ENCODE measurements around the gene SP6. TPM values are rescaled to one million over a fixed set of nuclear protein-coding genes. Genes with fewer than 3 reads are reported as not detected.
A peak's percentile ranks its signal among the peaks of the same experiment; 100 is the strongest.

The SP6 gene
- total RNA-seq, 4 donors from 2014 or later = 0.30 to 1.3 (median 0.71) TPM

DNA sequence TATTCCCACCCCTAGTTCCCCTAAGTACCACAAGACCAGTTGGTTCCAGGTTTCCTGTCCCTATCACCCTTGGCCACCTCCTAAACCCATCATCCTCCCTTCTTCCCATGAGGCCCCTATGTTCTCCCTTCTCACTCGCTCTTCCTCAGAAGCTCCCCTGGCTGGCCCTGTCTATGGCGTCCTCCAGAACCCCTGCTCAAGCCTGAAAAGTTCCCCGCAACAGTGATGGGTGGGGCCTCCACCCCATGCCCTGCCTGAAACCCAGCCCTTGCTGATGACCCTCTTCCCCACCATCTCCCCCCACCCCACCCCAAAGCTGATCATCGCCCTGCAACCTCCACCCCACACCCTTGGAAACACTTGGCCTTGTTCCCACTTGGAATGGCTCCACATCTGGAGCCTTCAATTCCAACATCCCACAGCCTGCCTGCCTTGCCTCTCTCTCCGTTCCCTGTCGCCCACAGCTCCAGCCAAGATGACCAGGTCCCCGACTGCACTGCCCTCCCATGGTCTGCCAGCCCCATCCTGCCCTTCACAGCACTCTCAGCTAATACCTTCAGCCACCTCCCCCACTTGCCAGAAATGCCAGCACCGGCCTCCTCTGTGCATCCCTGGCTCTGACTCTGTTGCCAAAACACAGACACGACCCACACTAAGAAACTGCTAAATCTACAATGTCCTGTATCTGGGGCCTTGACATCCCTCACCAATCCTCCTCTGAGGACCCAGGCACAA is 39.9 kb downstream of the SP6 start:
- Histone ChIP-seq H3K4me3 (no peak overlapping the region), H3K4me1 (peaks cover 0 to 18% (median 3%) of the 10 kb centered on the region in 4 donors), H3K27ac (peak overlapping the region in 2 of 4 donors; percentile 25 to 57), H3K36me3 (peaks cover 0 to 94% (median 31%) of the 10 kb centered on the region in 3 donors), H3K27me3 (no peaks in the 10 kb centered on the region), H3K9me3 (no peaks in the 10 kb centered on the region)
- TF ChIP-seq POLR2A (IDR thresholded peaks at IDR 0.05) = no peak
- TF ChIP-seq, protein P1, sequence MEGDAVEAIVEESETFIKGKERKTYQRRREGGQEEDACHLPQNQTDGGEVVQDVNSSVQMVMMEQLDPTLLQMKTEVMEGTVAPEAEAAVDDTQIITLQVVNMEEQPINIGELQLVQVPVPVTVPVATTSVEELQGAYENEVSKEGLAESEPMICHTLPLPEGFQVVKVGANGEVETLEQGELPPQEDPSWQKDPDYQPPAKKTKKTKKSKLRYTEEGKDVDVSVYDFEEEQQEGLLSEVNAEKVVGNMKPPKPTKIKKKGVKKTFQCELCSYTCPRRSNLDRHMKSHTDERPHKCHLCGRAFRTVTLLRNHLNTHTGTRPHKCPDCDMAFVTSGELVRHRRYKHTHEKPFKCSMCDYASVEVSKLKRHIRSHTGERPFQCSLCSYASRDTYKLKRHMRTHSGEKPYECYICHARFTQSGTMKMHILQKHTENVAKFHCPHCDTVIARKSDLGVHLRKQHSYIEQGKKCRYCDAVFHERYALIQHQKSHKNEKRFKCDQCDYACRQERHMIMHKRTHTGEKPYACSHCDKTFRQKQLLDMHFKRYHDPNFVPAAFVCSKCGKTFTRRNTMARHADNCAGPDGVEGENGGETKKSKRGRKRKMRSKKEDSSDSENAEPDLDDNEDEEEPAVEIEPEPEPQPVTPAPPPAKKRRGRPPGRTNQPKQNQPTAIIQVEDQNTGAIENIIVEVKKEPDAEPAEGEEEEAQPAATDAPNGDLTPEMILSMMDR (IDR thresholded peaks at IDR 0.05) = no peak
- TF ChIP-seq EP300 (IDR thresholded peaks at IDR 0.05) = no peak
- no peak for DNase-seq (ENCODE audit: low spot score in 2 of 2)
- WGBS, 2 donors = 53 to 58% methylated on average over 9 of the region's 9 CpGs

DNA sequence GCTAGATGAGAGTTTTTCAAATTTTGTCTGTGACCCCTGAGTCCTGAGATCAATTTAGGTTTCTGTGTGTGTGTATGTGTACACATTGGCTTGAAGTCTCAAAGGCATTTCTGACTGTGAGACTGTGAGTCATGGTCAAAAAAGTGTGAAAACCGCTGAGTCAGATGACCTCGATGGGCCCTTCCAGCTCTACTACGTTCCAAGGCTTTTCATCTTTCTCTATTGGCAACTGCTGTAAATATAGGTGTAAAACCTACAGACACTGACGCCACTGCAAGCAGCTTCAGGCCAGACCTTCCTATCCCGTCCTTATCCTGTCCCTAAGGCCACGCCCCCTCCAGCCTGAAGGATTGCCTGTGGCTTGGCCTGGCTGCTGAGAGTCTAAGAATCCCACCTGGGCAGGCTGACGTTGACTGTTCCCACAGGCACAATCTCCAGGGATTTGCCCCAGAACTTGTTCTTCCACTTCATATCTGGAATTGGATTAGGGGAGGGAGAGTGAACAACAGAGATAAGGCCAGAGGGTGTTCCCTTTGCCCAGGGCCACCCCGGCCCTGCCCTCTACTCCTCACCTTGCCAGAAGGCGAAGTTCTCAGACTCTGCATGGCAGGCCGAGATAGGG is 40.7 kb downstream of the SP6 start:
- TF ChIP-seq POLR2A (IDR thresholded peaks at IDR 0.05) = no peak
- TF ChIP-seq EP300 (IDR thresholded peaks at IDR 0.05) = no peak
- TF ChIP-seq, protein P1 (IDR thresholded peaks at IDR 0.05) = no peak
- peaks cover 0 to 89% (median 29%) of the 10 kb centered on the region in 3 donors for H3K36me3 ChIP-seq
- peak overlapping the region in 2 of 4 donors; percentile 16 to 57 for H3K27ac ChIP-seq
- 58 to 69% methylated on average over 10 of the region's 10 CpGs for WGBS, 2 donors
- no peaks in the 10 kb centered on the region for H3K27me3 ChIP-seq
- no peaks in the 10 kb centered on the region for H3K9me3 ChIP-seq
- H3K4me3 ChIP-seq = no peak overlapping the region
- no peak for DNase-seq (ENCODE audit: low spot score in 2 of 2)
- H3K4me1 ChIP-seq = peaks cover 0 to 18% (median 3%) of the 10 kb centered on the region in 4 donors

DNA sequence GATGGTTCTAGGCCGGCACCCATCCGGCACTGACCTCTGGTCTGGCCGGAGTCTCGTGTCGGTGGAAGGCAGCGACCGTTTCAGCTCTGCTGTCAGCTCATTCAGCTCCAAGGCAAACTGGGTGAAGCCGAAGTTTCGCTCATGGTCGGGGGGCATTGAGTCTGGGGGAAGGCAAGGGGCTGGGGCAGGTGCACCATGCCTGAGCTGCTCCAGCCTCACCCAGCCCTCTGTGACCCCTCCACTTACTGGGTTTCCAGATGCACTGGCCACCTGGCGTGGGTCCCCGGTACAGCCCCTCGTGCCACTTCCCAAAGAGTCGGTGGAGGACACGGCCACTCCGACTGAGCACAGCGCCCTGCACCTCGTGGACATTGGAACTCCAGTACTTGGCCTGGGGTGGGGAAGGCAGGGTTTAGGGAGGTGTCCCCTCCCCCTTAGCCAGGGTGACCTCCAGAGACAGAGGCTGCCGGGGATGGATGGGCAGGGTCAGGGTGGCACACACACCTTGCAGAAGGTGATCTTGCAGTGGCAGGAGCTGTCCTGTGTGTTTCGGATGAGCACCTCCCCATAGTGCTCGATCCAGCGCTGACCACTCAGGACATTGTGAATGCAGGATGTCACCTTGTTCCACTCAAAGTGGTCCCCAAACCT is 42.0 kb downstream of the SP6 start:
- WGBS, 2 donors = 97 to 98% methylated on average over 5 to 14 of the region's 22 CpGs
- Histone ChIP-seq H3K36me3 (peaks cover 0 to 75% (median 28%) of the 10 kb centered on the region in 3 donors), H3K4me1 (peaks cover 0 to 18% (median 3%) of the 10 kb centered on the region in 4 donors), H3K27ac (no peak overlapping the region), H3K9me3 (no peaks in the 10 kb centered on the region), H3K4me3 (no peak overlapping the region), H3K27me3 (no peaks in the 10 kb centered on the region)
- DNase-seq (ENCODE audit: low spot score in 2 of 2) = no peak
- TF ChIP-seq EP300 (IDR thresholded peaks at IDR 0.05) (no peak), POLR2A (IDR thresholded peaks at IDR 0.05) (no peak)
- TF ChIP-seq, protein P1 (IDR thresholded peaks at IDR 0.05) = no peak

DNA sequence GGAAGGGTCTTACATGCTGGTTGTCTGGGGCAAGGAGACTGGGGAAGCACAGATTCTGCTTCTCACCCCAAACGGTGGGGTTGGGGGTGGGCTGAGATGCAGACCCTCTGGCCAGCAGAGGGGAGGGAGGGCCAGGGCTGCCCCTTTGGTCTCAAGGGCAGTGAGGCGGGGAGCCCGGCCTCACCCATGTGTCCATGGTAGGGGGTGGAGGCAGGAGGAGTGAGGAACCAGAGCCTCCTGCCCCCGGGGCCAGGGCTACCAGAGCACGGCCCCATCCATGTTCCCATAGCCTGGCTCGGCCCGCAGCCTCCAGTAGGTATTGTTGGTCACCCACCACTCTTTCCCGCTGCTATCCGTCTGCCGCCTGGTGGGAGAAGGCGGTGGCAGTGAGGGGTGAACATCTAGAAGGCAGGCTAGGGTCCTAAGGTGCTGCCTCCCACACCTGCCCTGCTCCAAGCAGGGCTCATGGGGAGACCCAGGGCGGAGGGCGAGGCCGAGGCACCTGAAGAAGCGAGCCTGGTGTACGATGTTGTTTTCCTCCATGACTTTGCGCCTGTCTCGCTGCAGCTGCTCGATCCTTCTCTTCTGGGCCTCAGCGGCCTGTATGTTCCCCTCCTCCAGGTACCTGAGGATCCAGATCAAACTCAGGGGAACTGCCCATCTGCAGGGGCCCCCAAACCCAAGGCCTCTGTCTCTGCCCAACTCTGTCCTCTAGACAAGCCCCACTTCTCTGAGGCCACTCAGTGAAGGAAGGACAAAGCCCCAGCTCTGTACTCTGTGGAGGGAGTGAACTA is 42.7 kb downstream of the SP6 start:
- Histone ChIP-seq H3K4me1 (peaks cover 0 to 18% (median 3%) of the 10 kb centered on the region in 4 donors), H3K36me3 (peaks cover 0 to 68% (median 21%) of the 10 kb centered on the region in 3 donors), H3K27me3 (no peaks in the 10 kb centered on the region), H3K4me3 (no peak overlapping the region), H3K9me3 (no peaks in the 10 kb centered on the region), H3K27ac (no peak overlapping the region)
- no peak for DNase-seq (ENCODE audit: low spot score in 2 of 2)
- TF ChIP-seq POLR2A (IDR thresholded peaks at IDR 0.05) (no peak), EP300 (IDR thresholded peaks at IDR 0.05) (no peak)
- TF ChIP-seq, protein P1 (IDR thresholded peaks at IDR 0.05) = no peak
- WGBS, 2 donors = 89 to 92% methylated on average over 20 of the region's 20 CpGs
